Mesothelial cell of epicardium (in vitro differentiated cells): ENCODE results near the gene FLNA. TPM values are rescaled to one million over a fixed set of nuclear protein-coding genes. Genes with fewer than 3 reads are reported as not detected.

Experiments
- DNase-seq, 2 experiments: peaks; one replicate each; pipeline ENCODE4 v3.0.0; 2021; ENCODE audit warnings: low spot score in 2 of 2; ENCODE audit not compliant: unreplicated experiment in 2 of 2
- H3K27ac Mint-ChIP-seq: 2 replicates; pipeline ENCODE4 v1.8.0; 2021; ENCODE audit warnings: mixed read lengths
- H3K27me3 Mint-ChIP-seq: 2 replicates; pipeline ENCODE4 v1.8.0; 2021; ENCODE audit warnings: low read depth, mixed read lengths
- H3K36me3 Mint-ChIP-seq: 2 replicates; pipeline ENCODE4 v1.8.0; 2021; ENCODE audit warnings: mixed read lengths
- H3K4me1 Mint-ChIP-seq: 2 replicates; pipeline ENCODE4 v1.8.0; 2021; ENCODE audit warnings: mixed read lengths
- H3K4me3 Mint-ChIP-seq: 2 replicates; pipeline ENCODE4 v1.8.0; 2021; ENCODE audit warnings: mild to moderate bottlenecking, moderate library complexity, mixed read lengths
- H3K9me3 Mint-ChIP-seq: 2 replicates; pipeline ENCODE4 v1.8.0; 2021; ENCODE audit warnings: mixed read lengths
- total RNA-seq: library from RNA; stranded (reverse); gene quantifications from 3 replicates; pipeline ENCODE4 v1.2.1, GENCODE V29; 2021
- TF ChIP-seq, protein P1 (sequence below): fragments of 200-600 bp; sonication (generic); IDR thresholded peaks from one replicate; pipeline ENCODE4 v1.5.0; 2021; ENCODE audit warnings: antibody characterized with exemption; ENCODE audit not compliant: unreplicated experiment

The FLNA gene
- total RNA-seq, 1 donor from 2014 or later = 1,412 TPM

DNA sequence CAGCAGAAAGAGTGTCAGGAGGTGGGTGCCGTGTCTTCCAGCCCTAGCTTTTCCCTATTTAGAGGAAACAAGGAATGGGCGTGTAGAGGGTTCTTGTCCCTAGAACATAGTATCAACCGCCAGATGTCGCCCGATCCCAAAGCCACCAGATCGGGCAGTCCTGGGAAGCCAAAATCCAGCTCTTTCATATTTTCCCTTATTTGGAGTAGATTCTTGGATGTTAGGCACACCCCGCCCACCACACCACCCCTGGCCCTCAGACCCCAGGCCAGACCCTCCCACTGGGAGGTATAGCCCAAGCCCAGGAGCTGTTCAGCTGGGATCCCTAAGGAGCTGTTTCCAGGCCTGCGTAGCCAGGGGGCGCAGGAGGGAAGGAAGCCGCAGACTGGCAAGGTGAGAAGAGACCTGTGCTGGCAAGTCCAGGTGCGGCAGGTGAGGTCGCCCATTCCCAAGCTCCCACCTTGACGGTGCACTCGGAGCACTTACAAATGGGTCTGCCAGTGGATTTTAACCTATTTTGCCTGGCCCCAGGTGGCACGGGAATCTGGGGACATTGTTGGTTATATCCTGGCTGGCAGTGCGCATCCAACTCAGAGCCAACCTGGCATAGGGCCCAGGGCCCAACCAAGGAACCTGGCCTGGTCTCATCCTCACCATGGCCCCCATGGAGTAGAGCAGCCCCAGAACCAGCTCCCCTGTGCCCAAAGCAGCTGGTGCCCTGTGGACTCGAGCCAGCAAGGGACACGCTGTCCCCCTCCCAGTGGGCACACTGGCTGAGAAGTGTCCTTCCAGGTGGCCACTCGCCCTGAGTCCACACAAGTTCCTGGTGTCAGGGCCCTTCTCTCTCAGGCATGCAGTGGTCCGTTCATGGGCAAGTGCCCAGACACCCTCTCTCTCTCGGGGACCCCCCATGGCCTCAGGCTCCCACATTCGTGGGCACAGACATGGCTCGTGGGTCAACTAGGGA, 811 bp downstream of the FLNA start:
- no peaks in the 10 kb centered on the region for H3K9me3 Mint-ChIP-seq
- peak overlapping the region; percentile 81 for H3K27ac Mint-ChIP-seq
- H3K4me1 Mint-ChIP-seq = peaks cover 24% of the 10 kb centered on the region
- H3K27me3 Mint-ChIP-seq = no peaks in the 10 kb centered on the region
- no peaks in the 10 kb centered on the region for H3K36me3 Mint-ChIP-seq
- TF ChIP-seq, protein P1, sequence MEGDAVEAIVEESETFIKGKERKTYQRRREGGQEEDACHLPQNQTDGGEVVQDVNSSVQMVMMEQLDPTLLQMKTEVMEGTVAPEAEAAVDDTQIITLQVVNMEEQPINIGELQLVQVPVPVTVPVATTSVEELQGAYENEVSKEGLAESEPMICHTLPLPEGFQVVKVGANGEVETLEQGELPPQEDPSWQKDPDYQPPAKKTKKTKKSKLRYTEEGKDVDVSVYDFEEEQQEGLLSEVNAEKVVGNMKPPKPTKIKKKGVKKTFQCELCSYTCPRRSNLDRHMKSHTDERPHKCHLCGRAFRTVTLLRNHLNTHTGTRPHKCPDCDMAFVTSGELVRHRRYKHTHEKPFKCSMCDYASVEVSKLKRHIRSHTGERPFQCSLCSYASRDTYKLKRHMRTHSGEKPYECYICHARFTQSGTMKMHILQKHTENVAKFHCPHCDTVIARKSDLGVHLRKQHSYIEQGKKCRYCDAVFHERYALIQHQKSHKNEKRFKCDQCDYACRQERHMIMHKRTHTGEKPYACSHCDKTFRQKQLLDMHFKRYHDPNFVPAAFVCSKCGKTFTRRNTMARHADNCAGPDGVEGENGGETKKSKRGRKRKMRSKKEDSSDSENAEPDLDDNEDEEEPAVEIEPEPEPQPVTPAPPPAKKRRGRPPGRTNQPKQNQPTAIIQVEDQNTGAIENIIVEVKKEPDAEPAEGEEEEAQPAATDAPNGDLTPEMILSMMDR = peak; percentile 58
- DNase-seq = peak in 1 of 2 experiments; percentile 72
- H3K4me3 Mint-ChIP-seq = peak overlapping the region; percentile 60

GRCh38 chrX:154372612-154373022, 1.8 kb downstream of the FLNA start:
- Mint-ChIP-seq H3K4me3 (peak overlapping the region; percentile 62), H3K27ac (peak overlapping the region; percentile 95), H3K4me1 (peaks cover 28% of the 10 kb centered on the region), H3K36me3 (no peaks in the 10 kb centered on the region), H3K27me3 (no peaks in the 10 kb centered on the region), H3K9me3 (no peaks in the 10 kb centered on the region)
- TF ChIP-seq, protein P1 = no peak
- no peak for DNase-seq

DNA sequence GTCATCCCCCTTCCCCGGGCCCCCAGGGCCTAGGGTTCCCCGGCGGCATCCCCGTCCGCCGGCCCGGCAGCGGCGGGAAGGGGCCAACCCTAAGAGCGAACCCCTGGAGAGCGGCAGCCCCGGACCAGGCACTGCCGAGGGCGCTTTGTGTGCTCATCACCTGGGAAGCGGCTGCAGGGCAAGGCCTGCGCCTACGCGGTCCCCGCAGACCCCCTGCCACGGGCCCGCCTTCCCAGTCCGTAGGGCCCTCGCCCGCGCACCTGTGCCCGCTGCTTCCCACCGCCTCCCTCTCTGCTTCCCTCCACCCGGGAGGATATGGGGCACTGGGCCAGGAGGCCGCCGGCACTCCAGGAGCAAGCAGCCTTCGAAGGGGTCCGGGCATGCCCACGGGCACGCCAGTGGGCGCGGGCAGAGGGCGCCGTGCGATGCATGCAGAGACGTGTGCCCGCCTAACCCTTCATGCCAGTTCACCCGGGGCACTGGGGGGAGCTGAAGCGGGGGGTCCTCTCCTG, 2.6 kb downstream of the FLNA start:
- no peaks in the 10 kb centered on the region for H3K36me3 Mint-ChIP-seq
- TF ChIP-seq, protein P1 = no peak
- H3K9me3 Mint-ChIP-seq = no peaks in the 10 kb centered on the region
- no peaks in the 10 kb centered on the region for H3K27me3 Mint-ChIP-seq
- H3K4me3 Mint-ChIP-seq = peak overlapping the region; percentile 62
- DNase-seq = no peak
- peak overlapping the region; percentile 95 for H3K27ac Mint-ChIP-seq
- H3K4me1 Mint-ChIP-seq = peaks cover 25% of the 10 kb centered on the region

DNA sequence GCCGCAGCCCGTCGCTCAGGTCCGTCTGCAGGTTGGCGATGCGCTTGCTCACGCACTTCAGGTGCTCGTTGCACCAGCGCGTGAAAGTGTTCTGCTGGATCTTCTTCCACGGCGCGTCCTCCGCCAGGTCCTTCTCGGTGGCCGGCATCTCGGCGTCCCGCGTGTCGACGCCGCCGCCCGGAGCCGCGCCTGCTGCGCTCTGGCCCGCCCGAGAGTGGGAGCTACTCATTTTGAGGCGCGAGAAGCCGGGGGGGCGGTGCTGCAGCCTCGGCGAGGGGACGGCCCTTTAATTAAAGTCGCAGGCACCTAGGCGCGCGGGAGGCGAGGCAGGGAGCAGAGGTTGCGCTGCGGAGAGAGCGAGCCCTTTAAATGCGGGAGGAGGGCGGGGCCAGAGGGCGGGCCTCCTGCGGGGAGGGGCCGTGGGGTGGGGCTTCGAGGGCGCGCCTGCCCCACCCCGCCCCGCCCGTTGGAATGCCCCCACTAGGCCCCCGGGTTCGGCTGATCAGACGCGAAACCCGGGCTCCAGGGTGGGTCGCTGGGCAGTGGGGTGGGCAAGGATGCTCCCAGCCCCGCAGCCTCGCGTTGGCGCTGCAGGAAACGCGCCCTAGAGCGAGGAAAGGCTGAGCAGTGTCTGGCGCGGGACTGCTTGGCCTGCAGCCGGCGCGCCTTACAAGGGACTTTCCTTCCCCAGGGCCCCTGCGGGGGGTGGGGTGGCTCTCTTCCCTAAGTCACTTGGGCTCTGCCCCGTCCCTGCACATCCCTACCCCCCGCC, 3.2 kb downstream of the FLNA start:
- peak overlapping the region; percentile 72 for H3K27ac Mint-ChIP-seq

More for the DNA sequence above, 3.2 kb downstream of the FLNA start:
- Mint-ChIP-seq H3K36me3 (peaks cover 2% of the 10 kb centered on the region), H3K27me3 (no peaks in the 10 kb centered on the region), H3K9me3 (no peaks in the 10 kb centered on the region), H3K4me3 (peak overlapping the region; percentile 79), H3K4me1 (peaks cover 21% of the 10 kb centered on the region)
- TF ChIP-seq, protein P1 = no peak
- peak; percentile 72 to 84 for DNase-seq
